Heart left ventricle (tissue), 13 donors: Measurements from ENCODE around the gene OR2L13.

ENCODE experiments used
- POLR2A ChIP-seq, 2 donors: fragments of 450-650 bp; IDR thresholded peaks; one replicate each; pipeline ENCODE4 v1.6.1; 2017; ENCODE audit warnings: antibody characterized with exemption in 2 of 2, mild to moderate bottlenecking in 2 of 2, moderate library complexity in 2 of 2
- TF ChIP-seq, protein P1 (sequence below), 12 donors: fragments of 200-600 bp; sonication (generic) in 4 of 12; IDR thresholded peaks; one replicate each; pipeline versions ENCODE4 v1.5.0 to v1.8.0; 2018 to 2022; ENCODE audit warnings: antibody characterized with exemption in 12 of 12, mild to moderate bottlenecking in 5 of 12
- donor health status: ischemic (EF 13 %, LVEDD 7.1; RV severe dilation, severe dysfunction).
- donor health status: DM: no; HTN: yes; CAD: no.
- donor health status: DM: no; HTN: no; CAD: no.
- donor health status: ischemic (EF 25% LVEDD 6.9; RV normal size, moderate dysfunction).
- donor health status: ischemic (EF 25% LVEDD 5.7; RV mildly dilated, moderate dysfunction).
- donor health status: ischemic (EF 35%, LVEDD 5.7; RV mildly dilated, moderate dysfunction).
- donor health status: nonischemic (EF 11% LVEDD 7.7; RV severe dilation, severe dysfunction).
- donor health status: DM: yes; HTN: yes; CAD: no.
- donor health status: PGD.
- donor health status: ischemic (EF 29% LVEDD 5.4; RV normal size, mild dysfunction).
- donor health status: nonischemic (EF 23%, LVEDD 6.1; RV moderate dilation, normal function).

- TF ChIP-seq, protein P1, sequence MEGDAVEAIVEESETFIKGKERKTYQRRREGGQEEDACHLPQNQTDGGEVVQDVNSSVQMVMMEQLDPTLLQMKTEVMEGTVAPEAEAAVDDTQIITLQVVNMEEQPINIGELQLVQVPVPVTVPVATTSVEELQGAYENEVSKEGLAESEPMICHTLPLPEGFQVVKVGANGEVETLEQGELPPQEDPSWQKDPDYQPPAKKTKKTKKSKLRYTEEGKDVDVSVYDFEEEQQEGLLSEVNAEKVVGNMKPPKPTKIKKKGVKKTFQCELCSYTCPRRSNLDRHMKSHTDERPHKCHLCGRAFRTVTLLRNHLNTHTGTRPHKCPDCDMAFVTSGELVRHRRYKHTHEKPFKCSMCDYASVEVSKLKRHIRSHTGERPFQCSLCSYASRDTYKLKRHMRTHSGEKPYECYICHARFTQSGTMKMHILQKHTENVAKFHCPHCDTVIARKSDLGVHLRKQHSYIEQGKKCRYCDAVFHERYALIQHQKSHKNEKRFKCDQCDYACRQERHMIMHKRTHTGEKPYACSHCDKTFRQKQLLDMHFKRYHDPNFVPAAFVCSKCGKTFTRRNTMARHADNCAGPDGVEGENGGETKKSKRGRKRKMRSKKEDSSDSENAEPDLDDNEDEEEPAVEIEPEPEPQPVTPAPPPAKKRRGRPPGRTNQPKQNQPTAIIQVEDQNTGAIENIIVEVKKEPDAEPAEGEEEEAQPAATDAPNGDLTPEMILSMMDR (IDR thresholded peaks at IDR 0.05) = no peak
- TF ChIP-seq POLR2A (IDR thresholded peaks at IDR 0.05) = no peak
Measured at GRCh38 chr1:248143311-248143710, 48.3 kb downstream of the OR2L13 start.
